K562 (cell line): ENCODE measurements around the gene PLIN5. TPM values are rescaled to one million over a fixed set of nuclear protein-coding genes. Genes with fewer than 3 reads are reported as not detected.

Experiments used
- ATAC-seq: fragments of 200-7000 bp; cut with Tn5 transposase; 3 replicates; pipeline ENCODE4 v1.9.1; 2020; ENCODE audit warnings: moderate library complexity
- BruUV-seq: library from RNA; stranded (reverse); fragments of 400-500 nt; replicated peaks from 2 replicates; lab custom pipeline; 2021; lab: Mats Ljungman, UMichigan
- CTCF ChIA-PET: fragments of 300-600 bp; formaldehyde crosslinking; extraction: SDS; loops from one replicate; lab custom pipeline; 2021; ENCODE audit warnings: low intra/inter-chr PET ratio; lab: Yijun Ruan, JAX
- POLR2A ChIA-PET: fragments of 300-600, 350-650 bp; sonication (Branson Sonifier 250); formaldehyde crosslinking; extraction: SDS; loops from one replicate; lab custom pipeline; 2021; ENCODE audit warnings: antibody characterized with exemption, inconsistent platforms; lab: Yijun Ruan, JAX
- DNase-seq, 4 experiments: peaks; one replicate each; pipeline versions ENCODE4 v3.0.0 to v3.0.0-alpha.2; 2011 to 2018; ENCODE audit warnings: low spot score in 3 of 4, mixed read lengths in 3 of 4; ENCODE audit errors: extremely low read depth in 1 of 4
- FAIRE-seq: peaks from 2 replicates; lab custom pipeline; 2011; peaks lifted over from hg19 to GRCh38; lab: Jason Lieb, UNC
- H2AFZ ChIP-seq: 2 replicates; pipeline ENCODE4 v1.6.0; 2011; ENCODE audit warnings: low read depth, low read length, control low read depth, inconsistent platforms
- H3K27ac ChIP-seq: fragments of 200-600 bp; 3 replicates; pipeline ENCODE4 v1.8.0; 2011; ENCODE audit warnings: low read depth, mild to moderate bottlenecking, control low read depth, inconsistent platforms, low read length, moderate library complexity, mixed read lengths; ENCODE audit errors: extremely low read depth
- H3K27me3 ChIP-seq, 2 experiments: fragments of 300-600 bp in 1 of 2; 2 replicates in 1 of 2; 3 replicates in 1 of 2; pipeline versions ENCODE4 v1.6.0 to v1.8.0; 2011; ENCODE audit warnings: inconsistent platforms in 2 of 2, low read length in 2 of 2, mild to moderate bottlenecking in 1 of 2, mixed read lengths in 1 of 2, moderate library complexity in 1 of 2; ENCODE audit not compliant: control insufficient read depth in 2 of 2, insufficient read depth in 2 of 2
- H3K36me3 ChIP-seq: fragments of 300-600 bp; 3 replicates; pipeline ENCODE4 v1.8.0; 2011; ENCODE audit warnings: mild to moderate bottlenecking, low read length, inconsistent platforms; ENCODE audit not compliant: control insufficient read depth, insufficient read depth
- H3K4me1 ChIP-seq, 2 experiments: fragments of 200-600 bp in 1 of 2; replicated peaks in 1 of 2; 2 replicates in 1 of 2; 3 replicates in 1 of 2; pipeline versions ENCODE4 v1.5.1 to v1.8.0; 2011; ENCODE audit warnings: inconsistent platforms in 2 of 2, low read length in 2 of 2, mild to moderate bottlenecking in 1 of 2, mixed read lengths in 1 of 2, moderate library complexity in 1 of 2; ENCODE audit not compliant: control insufficient read depth in 2 of 2, insufficient read depth in 2 of 2
- H3K4me2 ChIP-seq: 2 replicates; pipeline ENCODE4 v1.6.1; 2011; ENCODE audit warnings: low read length, control low read depth, inconsistent platforms, mixed read lengths; ENCODE audit not compliant: insufficient read depth
- H3K4me3 ChIP-seq: fragments of 200-600 bp; sonication (generic), shearing (Covaris generic); 2 replicates; pipeline ENCODE4 v1.5.1; 2016; ENCODE audit warnings: control low read depth, inconsistent platforms
- H3K79me2 ChIP-seq: fragments of 200-600 bp; 3 replicates; pipeline ENCODE4 v1.8.0; 2011; ENCODE audit warnings: low read length, inconsistent platforms; ENCODE audit not compliant: control insufficient read depth, insufficient read depth
- H3K9ac ChIP-seq, 2 experiments: 2 replicates each; pipeline versions ENCODE4 v1.6.0 to v1.6.1; 2011; ENCODE audit warnings: low read depth in 2 of 2, low read length in 2 of 2, control low read depth in 1 of 2, inconsistent platforms in 1 of 2, mild to moderate bottlenecking in 1 of 2, mixed read lengths in 1 of 2; ENCODE audit not compliant: insufficient read depth in 1 of 2
- H3K9me1 ChIP-seq: one replicate; pipeline ENCODE4 v1.6.0; 2011; ENCODE audit warnings: inconsistent platforms, mild to moderate bottlenecking, low read length, moderate library complexity; ENCODE audit not compliant: control insufficient read depth, insufficient read depth
- H3K9me3 ChIP-seq: replicated peaks from 2 replicates; pipeline ENCODE4 v1.5.1; 2011; ENCODE audit warnings: low read depth, low read length, inconsistent platforms; ENCODE audit not compliant: control insufficient read depth, insufficient read depth
- H4K20me1 ChIP-seq: replicated peaks from 2 replicates; pipeline ENCODE4 v1.6.1; 2011; ENCODE audit warnings: low read length, inconsistent platforms, mixed read lengths; ENCODE audit not compliant: control insufficient read depth, insufficient read depth
- DEAF1 ChIP-seq: fragments of 450-650 bp; formaldehyde crosslinking; IDR thresholded peaks from 2 replicates; pipeline ENCODE4 v1.4.0; 2020; ENCODE audit warnings: mild to moderate bottlenecking, moderate library complexity
- MYBL2 ChIP-seq, 2 experiments: fragments of 450-650 bp in 1 of 2; sonication (generic) in 1 of 2; formaldehyde crosslinking in 1 of 2; IDR thresholded peaks; 2 replicates each; pipeline versions ENCODE4 v1.6.1 to v1.8.1; 2017 to 2022; ENCODE audit warnings: borderline replicate concordance in 1 of 2, inconsistent platforms in 1 of 2, low read depth in 1 of 2, mild to moderate bottlenecking in 1 of 2, missing genetic modification reagents in 1 of 2, moderate library complexity in 1 of 2
- PHF20 ChIP-seq: fragments of 450-650 bp; IDR thresholded peaks from 2 replicates; pipeline ENCODE4 v1.6.1; 2018; ENCODE audit not compliant: partially characterized antibody
- RBFOX2 ChIP-seq: fragments of 200-400 bp; formaldehyde crosslinking; IDR thresholded peaks from 2 replicates; pipeline ENCODE4 v1.6.1; 2017; ENCODE audit warnings: low read depth, mild to moderate bottlenecking, low read length, moderate library complexity
- SP2 ChIP-seq: IDR thresholded peaks from 2 replicates; pipeline ENCODE4 v1.6.1; 2011; ENCODE audit warnings: mild to moderate bottlenecking, low read depth, low read length, moderate library complexity; ENCODE audit not compliant: poor library complexity, severe bottlenecking; ENCODE audit errors: extremely low read depth
- STAT5A ChIP-seq: IDR thresholded peaks from 2 replicates; pipeline ENCODE4 v1.6.1; 2012; ENCODE audit warnings: low read length, inconsistent platforms, borderline replicate concordance
- WGBS: fragments of 100-300 bp; shearing (Covaris generic); methylation state at CpG from one replicate; pipeline ENCODE4 v1.1.6; 2016; ENCODE audit warnings: low coverage, mixed read lengths; ENCODE audit not compliant: insufficient coverage; ENCODE audit errors: missing lambda C conversion rate; 5-methylcytosine and 5-hydroxymethylcytosine counted together
- in situ Hi-C: fragments of 300-500 bp; cut with MboI; formaldehyde crosslinking; loops from 4 replicates; pipeline ENCODE4 v1.15.0; 2018; ENCODE audit warnings: inconsistent platforms, mixed read lengths
- intact Hi-C: fragments of 100-400 bp; cut with micrococcal nuclease; formaldehyde crosslinking; loops from 2 replicates; pipeline ENCODE4 v1.14.2; 2022
- polyA plus RNA-seq, 8 experiments: library from polyadenylated mRNA; depleted of rRNA in 4 of 8; stranded (reverse) in 5 of 8; unstranded in 3 of 8; fragments of >200 nt; fragmentation: Nextera tagmentation in 2 of 8; fragmentation: Illumina TruSeq in 1 of 8; extraction: Ambion mirVana in 2 of 8; extraction: Trizol in 1 of 8; gene quantifications; 2 replicates each; pipeline versions ENCODE4 v1.2.1 to v1.2.3, GENCODE V29; 2011 to 2014; ENCODE audit warnings: inconsistent platforms in 1 of 8, missing spikeins in 1 of 8
- total RNA-seq, 7 experiments: library from RNA; depleted of rRNA in 6 of 7; stranded (reverse); fragments of >200 nt in 6 of 7; fragmentation: Illumina TruSeq in 2 of 7; extraction: Trizol in 2 of 7; gene quantifications; 2 replicates each; pipeline versions ENCODE4 v1.2.1 to v1.2.3, GENCODE V29; 2011 to 2021; ENCODE audit warnings: low replicate concordance in 1 of 7

PLIN5 gene
- total and polyA plus RNA-seq, 9 of the 15 experiments (the other 6 are each of a cell fraction or from before 2014, with no cell fraction given) = 0.04 to 1.3 (median 0.50) TPM

DNA sequence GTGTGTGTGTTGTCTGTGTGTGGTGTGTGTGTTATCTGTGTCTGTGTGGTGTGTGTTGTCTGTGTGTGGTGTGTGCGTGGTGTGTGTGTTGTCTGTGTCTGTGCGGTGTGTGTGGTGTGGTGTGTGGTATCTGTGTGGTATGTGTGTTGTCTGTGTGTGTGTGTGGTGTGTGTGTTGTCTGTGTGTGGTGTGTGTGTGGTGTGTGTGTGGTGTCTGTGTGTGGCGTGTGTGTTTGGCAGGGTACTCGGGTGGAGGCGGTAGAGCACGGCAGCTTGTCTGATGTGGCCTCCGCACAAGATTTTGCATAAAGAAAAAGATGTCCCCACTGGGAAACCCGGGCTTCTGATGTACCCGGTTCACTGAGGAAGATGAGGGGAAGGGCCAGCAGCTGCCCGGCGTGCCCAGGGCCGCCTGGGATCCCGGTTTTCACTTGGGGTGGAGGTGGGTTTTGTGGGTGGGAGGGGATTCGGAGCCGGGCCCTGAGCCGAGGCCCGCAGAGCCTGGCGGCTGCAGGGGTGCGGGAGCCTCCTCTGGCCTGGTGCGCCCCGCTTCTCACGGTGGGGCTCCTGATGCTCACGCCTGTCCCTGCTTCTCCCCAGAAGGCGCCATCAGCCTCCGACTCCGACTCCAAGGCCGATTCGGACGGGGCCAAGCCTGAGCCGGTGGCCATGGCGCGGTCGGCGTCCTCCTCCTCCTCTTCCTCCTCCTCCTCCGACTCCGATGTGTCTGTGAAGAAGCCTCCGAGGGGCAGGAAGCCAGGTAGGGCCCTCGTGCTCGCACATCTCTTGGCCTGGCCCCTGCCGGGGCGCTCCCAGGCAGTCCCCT, 41.7 kb downstream of the PLIN5 start:
- TF ChIP-seq PHF20 = peak; percentile 2
- no peak for TF ChIP-seq MYBL2 (IDR thresholded peaks at IDR 0.05; ENCODE audit: low read depth)
- no peak for TF ChIP-seq MYBL2 (CRISPR knock-in tag; IDR thresholded peaks at IDR 0.05; ENCODE audit: borderline replicate concordance)
- 0 out of 2 replicates have a peak, but pooled peaks have one; percentile 7 for TF ChIP-seq STAT5A
- TF ChIP-seq SP2 = no peak
- no peak for TF ChIP-seq DEAF1
- no peak for TF ChIP-seq RBFOX2
- no peak overlapping the region for H3K9ac ChIP-seq
- no peaks in the 10 kb centered on the region for H3K9me1 ChIP-seq
- no TSS peak for BruUV-seq
- peaks cover 0 to 9% of the 10 kb centered on the region in 2 experiments; a peak in 1 of 5 replicates for H3K4me1 ChIP-seq
- H2AFZ ChIP-seq = no peak overlapping the region
- no peaks in the 10 kb centered on the region for H3K79me2 ChIP-seq
- H3K9me3 ChIP-seq = peaks cover 3% of the 10 kb centered on the region; the same call in 1 of the 2 replicates
- no peak for ATAC-seq
- in situ Hi-C loops = no loop called here
- FAIRE-seq = no peak
- no peaks in the 10 kb centered on the region for H4K20me1 ChIP-seq
- H3K36me3 ChIP-seq = peaks cover 69% of the 10 kb centered on the region
- H3K27me3 ChIP-seq = no peaks in the 10 kb centered on the region
- DNase-seq = no peak
- ChIA-PET POLR2A (no interaction called here), CTCF (no interaction called here)
- WGBS = 98% methylated on average over 25 of the region's 41 CpGs
- H3K4me3 ChIP-seq = no peak overlapping the region
- H3K27ac ChIP-seq = no peak overlapping the region; the same call in 2 of the 3 replicates
- no peak overlapping the region for H3K4me2 ChIP-seq
- intact Hi-C loops = no loop called here
